Stimulated activated CD8-positive, alpha-beta memory T cell treated with anti-CD3 and anti-CD28 coated beads, Interleukin-15, amount 100 ng/mL, for 1 hour (primary cell): ENCODE measurements around the gene NT5C1B.

Experiments used
- DNase-seq: peaks from one replicate; pipeline ENCODE4 v3.0.0-alpha.2; 2020; ENCODE audit warnings: low read depth

NT5C1B gene

GRCh38 chr2:18551169-18551568 lies 38.2 kb downstream of the NT5C1B start:
- no peak for DNase-seq

- no peak for DNase-seq
These were observed 38.9 kb downstream of the NT5C1B start for GRCh38 chr2:18550433-18550832.

GRCh38 chr2:18549083-18549482 lies 40.3 kb downstream of the NT5C1B start:
- DNase-seq: no peak

- no peak for DNase-seq
These were observed 40.7 kb downstream of the NT5C1B start for GRCh38 chr2:18548621-18549020.

GRCh38 chr2:18546567-18546966 lies 42.8 kb downstream of the NT5C1B start:
- no peak for DNase-seq

- DNase-seq: no peak
These were observed 44.0 kb downstream of the NT5C1B start for GRCh38 chr2:18545384-18545783.

- DNase-seq: no peak
These were observed 45.2 kb downstream of the NT5C1B start for GRCh38 chr2:18544171-18544570.

GRCh38 chr2:18540872-18541271 lies 48.5 kb downstream of the NT5C1B start:
- no peak for DNase-seq

- DNase-seq: no peak
These were observed 52.7 kb downstream of the NT5C1B start for GRCh38 chr2:18536697-18537096.

GRCh38 chr2:18536100-18536499 lies 53.3 kb downstream of the NT5C1B start:
- no peak for DNase-seq

- DNase-seq: no peak
These were observed 58.2 kb downstream of the NT5C1B start for GRCh38 chr2:18531194-18531593.

GRCh38 chr2:18527822-18528221 lies 61.5 kb downstream of the NT5C1B start:
- DNase-seq: no peak

- no peak for DNase-seq
These were observed 62.0 kb downstream of the NT5C1B start for GRCh38 chr2:18527326-18527725.

GRCh38 chr2:18526429-18526828 lies 62.9 kb downstream of the NT5C1B start:
- no peak for DNase-seq

GRCh38 chr2:18525852-18526251 lies 63.5 kb downstream of the NT5C1B start:
- no peak for DNase-seq

GRCh38 chr2:18525236-18525635 lies 64.1 kb downstream of the NT5C1B start:
- no peak for DNase-seq

GRCh38 chr2:18522484-18523146 lies 66.8 kb downstream of the NT5C1B start:
- no peak for DNase-seq

GRCh38 chr2:18520451-18521425 lies 68.6 kb downstream of the NT5C1B start:
- DNase-seq: peak; percentile 64

- DNase-seq: no peak
These were observed 69.4 kb downstream of the NT5C1B start for GRCh38 chr2:18519914-18520450.

GRCh38 chr2:18518116-18519111 lies 71.0 kb downstream of the NT5C1B start:
- no peak for DNase-seq

GRCh38 chr2:18517386-18517785 lies 72.0 kb downstream of the NT5C1B start:
- DNase-seq: no peak

- no peak for DNase-seq
These were observed 73.3 kb downstream of the NT5C1B start for GRCh38 chr2:18516112-18516511.
